Karpas-422 (cell line): Measurements from ENCODE around the gene NUP88. TPM values are rescaled to one million over a fixed set of nuclear protein-coding genes. Genes with fewer than 3 reads are reported as not detected.

Source experiments
- DNase-seq: peaks from one replicate; pipeline ENCODE4 v3.0.0-alpha.2; 2015
- H2AFZ ChIP-seq: fragments of 200-600 bp; sonication (generic); 2 replicates; pipeline ENCODE4 v1.6.1; 2014; ENCODE audit warnings: antibody characterized with exemption, low read length, mixed read lengths
- H3K27ac ChIP-seq: fragments of 200-600 bp; sonication (generic); 2 replicates; pipeline ENCODE4 v1.5.1; 2014; ENCODE audit warnings: mild to moderate bottlenecking, low read length, moderate library complexity
- H3K27me3 ChIP-seq: fragments of 200-600 bp; sonication (generic); 2 replicates; pipeline ENCODE4 v1.6.1; 2014; ENCODE audit warnings: low read length, mixed read lengths
- H3K36me3 ChIP-seq: fragments of 200-600 bp; sonication (generic); 2 replicates; pipeline ENCODE4 v1.6.1; 2014; ENCODE audit warnings: low read length, mixed read lengths; ENCODE audit not compliant: insufficient read depth
- H3K4me1 ChIP-seq: fragments of 200-600 bp; sonication (generic); 2 replicates; pipeline ENCODE4 v1.6.1; 2014; ENCODE audit warnings: mild to moderate bottlenecking, low read length, mixed read lengths
- H3K4me2 ChIP-seq: fragments of 200-600 bp; sonication (generic); 2 replicates; pipeline ENCODE4 v1.6.1; 2014; ENCODE audit warnings: low read length, low read depth, mild to moderate bottlenecking; ENCODE audit not compliant: poor library complexity, severe bottlenecking
- H3K4me3 ChIP-seq: fragments of 200-600 bp; sonication (generic); 2 replicates; pipeline ENCODE4 v1.5.1; 2014; ENCODE audit warnings: mild to moderate bottlenecking, antibody characterized with exemption, low read length, mixed read lengths
- H3K79me2 ChIP-seq: fragments of 200-600 bp; sonication (generic); 2 replicates; pipeline ENCODE4 v1.6.1; 2014; ENCODE audit warnings: mild to moderate bottlenecking, low read length, mixed read lengths
- H3K9ac ChIP-seq: fragments of 200-600 bp; sonication (generic); 2 replicates; pipeline ENCODE4 v1.6.0; 2014; ENCODE audit warnings: low read length
- H3K9me2 ChIP-seq: fragments of 200-600 bp; sonication (generic), shearing (Covaris generic); replicated peaks from 2 replicates; pipeline ENCODE4 v1.6.0; 2014; ENCODE audit warnings: mild to moderate bottlenecking, low read length, moderate library complexity; ENCODE audit not compliant: insufficient read depth
- H3K9me3 ChIP-seq: fragments of 300-700, 200-600 bp; sonication (generic); 2 replicates; pipeline ENCODE4 v1.6.1; 2014; ENCODE audit warnings: low read length, mixed read lengths
- H4K20me1 ChIP-seq: fragments of 200-600 bp; sonication (generic); 2 replicates; pipeline ENCODE4 v1.6.1; 2014; ENCODE audit warnings: mild to moderate bottlenecking, antibody characterized with exemption, low read length, low read depth; ENCODE audit not compliant: insufficient read depth
- total RNA-seq: library from RNA; depleted of rRNA; stranded (reverse); fragments of >200 nt; shearing (Covaris generic); gene quantifications from 2 replicates; pipeline ENCODE4 v1.2.3, GENCODE V29; 2014; ENCODE audit warnings: low replicate concordance

The NUP88 gene
- total RNA-seq, 1 experiment from 2014 or later = 116 TPM

GRCh38 chr17:5410594-5411272 lies 8.7 kb downstream of the NUP88 start:
- no peak overlapping the region for H3K27ac ChIP-seq
- no peaks in the 10 kb centered on the region for H3K4me1 ChIP-seq
- no peak for DNase-seq
- no peak overlapping the region for H3K9ac ChIP-seq
- H4K20me1 ChIP-seq = peaks cover 16% of the 10 kb centered on the region; the same call in 1 of the 2 replicates
- H3K9me3 ChIP-seq = no peaks in the 10 kb centered on the region
- peaks cover 87% of the 10 kb centered on the region for H3K36me3 ChIP-seq
- H3K4me3 ChIP-seq = no peak overlapping the region
- H3K4me2 ChIP-seq = no peak overlapping the region
- H3K27me3 ChIP-seq = no peaks in the 10 kb centered on the region
- H3K79me2 ChIP-seq = peaks cover 82% of the 10 kb centered on the region
- no peak overlapping the region for H2AFZ ChIP-seq
- H3K9me2 ChIP-seq = no peaks in the 10 kb centered on the region

- Histone ChIP-seq H3K27ac (no peak overlapping the region), H3K4me2 (no peak overlapping the region), H3K9me3 (no peaks in the 10 kb centered on the region), H3K4me3 (no peak overlapping the region), H3K27me3 (no peaks in the 10 kb centered on the region), H4K20me1 (peaks cover 16% of the 10 kb centered on the region; the same call in 1 of the 2 replicates), H3K36me3 (peaks cover 87% of the 10 kb centered on the region), H3K9ac (no peak overlapping the region), H3K4me1 (no peaks in the 10 kb centered on the region), H2AFZ (no peak overlapping the region), H3K79me2 (peaks cover 69% of the 10 kb centered on the region), H3K9me2 (no peaks in the 10 kb centered on the region)
- no peak for DNase-seq
Observed at GRCh38 chr17:5408186-5408585, 11.3 kb downstream of the NUP88 start.

- no peaks in the 10 kb centered on the region for H3K27me3 ChIP-seq
- no peak for DNase-seq
- no peaks in the 10 kb centered on the region for H3K9me3 ChIP-seq
- H3K27ac ChIP-seq = no peak overlapping the region
- no peaks in the 10 kb centered on the region for H4K20me1 ChIP-seq
- H3K79me2 ChIP-seq = peaks cover 53% of the 10 kb centered on the region
- no peak overlapping the region for H3K4me2 ChIP-seq
- no peak overlapping the region for H3K9ac ChIP-seq
- no peak overlapping the region for H3K4me3 ChIP-seq
- no peaks in the 10 kb centered on the region for H3K4me1 ChIP-seq
- H2AFZ ChIP-seq = no peak overlapping the region
- H3K9me2 ChIP-seq = no peaks in the 10 kb centered on the region
- H3K36me3 ChIP-seq = peaks cover 88% of the 10 kb centered on the region
Observed at GRCh38 chr17:5405400-5405799, 14.1 kb downstream of the NUP88 start.

- no peak overlapping the region for H3K27ac ChIP-seq
- H3K9me3 ChIP-seq = no peaks in the 10 kb centered on the region
- no peaks in the 10 kb centered on the region for H3K9me2 ChIP-seq
- no peaks in the 10 kb centered on the region for H3K4me1 ChIP-seq
- H2AFZ ChIP-seq = no peak overlapping the region
- H3K4me3 ChIP-seq = no peak overlapping the region
- H3K27me3 ChIP-seq = no peaks in the 10 kb centered on the region
- H3K79me2 ChIP-seq = peaks cover 13% of the 10 kb centered on the region
- H3K36me3 ChIP-seq = peaks cover 75% of the 10 kb centered on the region
- no peak for DNase-seq
- no peak overlapping the region for H3K9ac ChIP-seq
- H3K4me2 ChIP-seq = no peak overlapping the region
- no peaks in the 10 kb centered on the region for H4K20me1 ChIP-seq
Observed at GRCh38 chr17:5399767-5400166, 19.7 kb downstream of the NUP88 start.

- H3K4me1 ChIP-seq = no peaks in the 10 kb centered on the region
- no peak overlapping the region for H3K27ac ChIP-seq
- no peaks in the 10 kb centered on the region for H4K20me1 ChIP-seq
- no peak overlapping the region for H3K4me2 ChIP-seq
- H3K9me2 ChIP-seq = no peaks in the 10 kb centered on the region
- no peaks in the 10 kb centered on the region for H3K9me3 ChIP-seq
- H3K9ac ChIP-seq = no peak overlapping the region
- peaks cover 6% of the 10 kb centered on the region for H3K79me2 ChIP-seq
- H3K27me3 ChIP-seq = no peaks in the 10 kb centered on the region
- peaks cover 67% of the 10 kb centered on the region for H3K36me3 ChIP-seq
- DNase-seq = no peak
- H3K4me3 ChIP-seq = no peak overlapping the region
- H2AFZ ChIP-seq = no peak overlapping the region
Observed at GRCh38 chr17:5396612-5397011, 22.9 kb downstream of the NUP88 start.

- Histone ChIP-seq H3K4me3 (no peak overlapping the region), H3K79me2 (no peaks in the 10 kb centered on the region; the same call in 1 of the 2 replicates), H3K27ac (no peak overlapping the region), H3K9ac (no peak overlapping the region), H2AFZ (no peak overlapping the region), H3K27me3 (no peaks in the 10 kb centered on the region), H3K4me2 (no peak overlapping the region), H4K20me1 (peaks cover 3% of the 10 kb centered on the region; the same call in 1 of the 2 replicates), H3K36me3 (peaks cover 61% of the 10 kb centered on the region), H3K4me1 (no peaks in the 10 kb centered on the region), H3K9me2 (no peaks in the 10 kb centered on the region), H3K9me3 (no peaks in the 10 kb centered on the region)
- DNase-seq = no peak
Observed at GRCh38 chr17:5391678-5392077, 27.8 kb downstream of the NUP88 start.

GRCh38 chr17:5381542-5381941 lies 37.9 kb downstream of the NUP88 start:
- no peaks in the 10 kb centered on the region for H3K9me2 ChIP-seq
- H2AFZ ChIP-seq = no peak overlapping the region
- H3K4me2 ChIP-seq = no peak overlapping the region
- no peak overlapping the region for H3K9ac ChIP-seq
- no peaks in the 10 kb centered on the region for H3K79me2 ChIP-seq
- H3K9me3 ChIP-seq = no peaks in the 10 kb centered on the region
- no peaks in the 10 kb centered on the region for H3K27me3 ChIP-seq
- no peak overlapping the region for H3K27ac ChIP-seq
- peaks cover 75% of the 10 kb centered on the region for H3K36me3 ChIP-seq
- no peaks in the 10 kb centered on the region for H4K20me1 ChIP-seq
- no peak for DNase-seq
- no peak overlapping the region for H3K4me3 ChIP-seq
- no peaks in the 10 kb centered on the region for H3K4me1 ChIP-seq

GRCh38 chr17:5380491-5381135 lies 38.8 kb downstream of the NUP88 start:
- Histone ChIP-seq H3K9me3 (no peaks in the 10 kb centered on the region), H2AFZ (no peak overlapping the region), H3K4me3 (no peak overlapping the region), H3K36me3 (peaks cover 69% of the 10 kb centered on the region), H3K9me2 (no peaks in the 10 kb centered on the region), H3K27me3 (no peaks in the 10 kb centered on the region), H3K4me2 (no peak overlapping the region), H3K4me1 (no peaks in the 10 kb centered on the region), H4K20me1 (no peaks in the 10 kb centered on the region), H3K79me2 (no peaks in the 10 kb centered on the region), H3K9ac (no peak overlapping the region), H3K27ac (no peak overlapping the region)
- DNase-seq = no peak
